Activated naive CD8-positive, alpha-beta T cell treated with anti-CD3 and anti-CD28 coated beads for 36 hours (primary cell): ENCODE measurements around the gene FOXL2NB. TPM values are rescaled to one million over a fixed set of nuclear protein-coding genes. Genes with fewer than 3 reads are reported as not detected.
A peak's percentile ranks its signal among the peaks of the same experiment; 100 is the strongest.

Experiments
- DNase-seq: peaks from one replicate; pipeline ENCODE4 v3.0.0; 2021
- H3K27ac Mint-ChIP-seq: one replicate; pipeline ENCODE4 v1.8.0; 2022; ENCODE audit warnings: mild to moderate bottlenecking, moderate library complexity, mixed read lengths
- H3K27me3 Mint-ChIP-seq: one replicate; pipeline ENCODE4 v1.8.0; 2022; ENCODE audit warnings: mild to moderate bottlenecking, mixed read lengths
- H3K36me3 Mint-ChIP-seq: one replicate; pipeline ENCODE4 v1.8.0; 2021; ENCODE audit warnings: mild to moderate bottlenecking, mixed read lengths
- H3K4me1 Mint-ChIP-seq: one replicate; pipeline ENCODE4 v1.8.0; 2021; ENCODE audit warnings: mixed read lengths
- H3K4me3 Mint-ChIP-seq: one replicate; pipeline ENCODE4 v1.8.0; 2022; ENCODE audit warnings: mild to moderate bottlenecking, moderate library complexity, mixed read lengths
- H3K9me3 Mint-ChIP-seq: one replicate; pipeline ENCODE4 v1.8.0; 2022; ENCODE audit warnings: mixed read lengths
- total RNA-seq, 2 experiments: library from RNA; stranded (reverse); gene quantifications; one replicate each; pipeline ENCODE4 v1.2.3, GENCODE V29; 2021

The FOXL2NB gene
- total RNA-seq, 2 experiments from 2014 or later = not detected

GRCh38 chr3:138938056-138938876 lies 8.8 kb upstream of the FOXL2NB start:
- H3K4me3 Mint-ChIP-seq = peak overlapping the region; percentile 18
- H3K27me3 Mint-ChIP-seq = peaks cover 98% of the 10 kb centered on the region
- H3K9me3 Mint-ChIP-seq = no peaks in the 10 kb centered on the region
- H3K36me3 Mint-ChIP-seq = no peaks in the 10 kb centered on the region
- H3K27ac Mint-ChIP-seq = no peak overlapping the region
- peak; percentile 22 for DNase-seq
- H3K4me1 Mint-ChIP-seq = peaks cover 25% of the 10 kb centered on the region

GRCh38 chr3:138938877-138939560 lies 8.0 kb upstream of the FOXL2NB start:
- no peaks in the 10 kb centered on the region for H3K36me3 Mint-ChIP-seq
- H3K27me3 Mint-ChIP-seq = peaks cover 98% of the 10 kb centered on the region
- DNase-seq = no peak
- no peak overlapping the region for H3K4me3 Mint-ChIP-seq
- H3K27ac Mint-ChIP-seq = no peak overlapping the region
- H3K9me3 Mint-ChIP-seq = no peaks in the 10 kb centered on the region
- peaks cover 33% of the 10 kb centered on the region for H3K4me1 Mint-ChIP-seq

DNA sequence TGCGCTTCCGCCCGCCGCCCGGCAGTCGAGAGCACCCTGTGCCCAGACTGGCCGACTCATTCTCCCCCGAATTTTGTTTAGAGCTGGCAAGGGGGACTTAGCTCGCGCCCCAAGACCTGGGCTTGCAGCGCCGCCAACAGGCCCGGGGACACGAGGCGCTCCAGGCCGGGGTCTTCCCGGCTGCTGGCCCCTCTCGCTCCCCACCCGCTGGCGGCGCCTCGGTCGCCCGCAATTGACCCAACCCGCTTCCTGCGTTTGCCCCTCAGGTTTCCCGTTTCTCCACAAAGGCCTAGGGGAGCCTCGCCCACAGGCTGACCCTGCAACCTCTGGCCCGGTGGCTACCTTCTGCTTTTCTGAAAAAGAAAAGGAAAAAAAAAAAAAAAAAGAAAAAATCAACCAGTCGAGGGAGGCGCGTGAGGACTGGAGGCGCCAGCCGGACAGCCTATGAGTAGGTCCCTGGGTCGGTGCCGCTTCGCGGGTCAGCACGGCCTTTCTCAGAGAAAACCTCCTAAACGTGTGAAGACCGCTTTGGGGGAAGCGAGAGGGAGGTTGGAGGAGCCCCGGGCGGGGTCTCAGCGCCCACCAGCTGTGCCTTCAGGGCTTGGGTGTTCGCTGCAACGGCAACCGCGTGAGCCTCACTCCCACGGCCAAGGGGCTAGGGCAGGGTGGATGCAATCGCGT lies 7.3 kb upstream of the FOXL2NB start:
- no peaks in the 10 kb centered on the region for H3K9me3 Mint-ChIP-seq
- H3K4me1 Mint-ChIP-seq = peaks cover 38% of the 10 kb centered on the region
- no peaks in the 10 kb centered on the region for H3K36me3 Mint-ChIP-seq
- H3K27me3 Mint-ChIP-seq = peaks cover 99% of the 10 kb centered on the region
- no peak overlapping the region for H3K27ac Mint-ChIP-seq
- DNase-seq = peak; percentile 17
- no peak overlapping the region for H3K4me3 Mint-ChIP-seq

GRCh38 chr3:138940446-138940845 lies 6.6 kb upstream of the FOXL2NB start:
- Mint-ChIP-seq H3K4me3 (no peak overlapping the region), H3K9me3 (no peaks in the 10 kb centered on the region), H3K4me1 (peaks cover 44% of the 10 kb centered on the region), H3K27me3 (peaks cover 99% of the 10 kb centered on the region), H3K27ac (no peak overlapping the region), H3K36me3 (no peaks in the 10 kb centered on the region)
- no peak for DNase-seq

- DNase-seq = peak; percentile 39
- Mint-ChIP-seq H3K27ac (no peak overlapping the region), H3K4me1 (peaks cover 41% of the 10 kb centered on the region), H3K27me3 (peaks cover 95% of the 10 kb centered on the region), H3K4me3 (no peak overlapping the region), H3K36me3 (no peaks in the 10 kb centered on the region), H3K9me3 (no peaks in the 10 kb centered on the region)
These were observed 5.6 kb upstream of the FOXL2NB start for GRCh38 chr3:138941259-138941885.

DNA sequence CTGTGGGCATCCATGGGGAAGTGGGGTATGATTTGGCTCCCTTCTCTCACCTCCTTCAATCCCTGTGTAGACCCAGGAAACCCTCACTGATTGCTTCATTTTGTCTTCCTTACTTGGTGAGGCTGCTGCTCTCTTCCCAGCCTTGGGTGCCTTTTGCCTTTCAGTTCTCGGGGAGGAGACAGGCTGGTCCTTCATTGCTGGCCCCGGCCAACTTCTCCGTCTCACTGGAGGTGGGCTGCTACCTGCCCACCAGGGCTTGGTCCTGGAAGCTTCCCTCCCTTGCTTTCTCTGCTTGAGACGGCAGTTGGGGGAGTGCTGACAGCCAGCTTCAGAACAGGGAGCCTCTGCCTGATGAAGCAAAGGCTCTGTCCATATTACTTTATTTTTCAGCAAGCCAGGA lies 4.7 kb upstream of the FOXL2NB start:
- Mint-ChIP-seq H3K4me1 (peaks cover 38% of the 10 kb centered on the region), H3K27me3 (peaks cover 95% of the 10 kb centered on the region), H3K27ac (no peak overlapping the region), H3K9me3 (no peaks in the 10 kb centered on the region), H3K4me3 (no peak overlapping the region), H3K36me3 (no peaks in the 10 kb centered on the region)
- DNase-seq = no peak

DNA sequence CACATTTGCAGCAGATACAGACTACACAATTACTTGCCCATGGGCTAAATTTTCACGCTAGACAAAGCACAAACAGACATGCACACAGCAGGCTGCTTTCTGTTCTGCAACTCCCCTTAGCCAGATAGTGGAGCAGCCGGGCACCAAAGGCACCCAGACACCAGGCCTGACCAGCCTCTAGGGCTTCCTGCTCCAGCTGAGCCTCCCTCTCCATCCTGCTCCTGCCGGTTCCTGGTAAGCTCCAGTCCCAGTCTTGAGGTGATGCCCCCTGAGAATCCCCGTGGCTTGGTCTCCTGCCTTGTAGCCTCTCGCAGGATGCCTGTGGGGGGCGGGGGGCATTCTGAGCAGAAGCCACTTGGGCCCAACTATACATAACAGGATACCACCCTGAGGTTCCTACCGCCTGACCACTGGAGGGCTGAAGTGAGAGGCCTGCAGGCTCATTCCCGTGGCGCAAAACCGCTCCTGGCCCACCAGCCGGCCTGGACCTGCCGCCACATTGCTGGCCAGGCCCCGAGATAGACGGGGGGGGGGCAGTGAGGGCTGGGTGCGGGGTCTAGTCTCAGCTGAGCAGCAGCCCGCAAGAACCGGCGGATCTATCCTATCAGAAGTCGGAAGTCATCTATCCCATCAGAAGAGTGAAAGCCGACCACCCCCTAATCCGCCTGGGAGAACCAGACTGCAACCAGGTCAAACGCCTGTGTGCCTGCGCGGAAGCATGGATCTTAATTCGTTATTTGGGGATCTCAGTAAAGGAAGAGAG lies 4.0 kb upstream of the FOXL2NB start:
- no peaks in the 10 kb centered on the region for H3K36me3 Mint-ChIP-seq
- H3K4me3 Mint-ChIP-seq = no peak overlapping the region
- H3K4me1 Mint-ChIP-seq = peaks cover 35% of the 10 kb centered on the region
- no peaks in the 10 kb centered on the region for H3K9me3 Mint-ChIP-seq
- H3K27ac Mint-ChIP-seq = no peak overlapping the region
- peaks cover 95% of the 10 kb centered on the region for H3K27me3 Mint-ChIP-seq
- no peak for DNase-seq

GRCh38 chr3:138943724-138944653 lies 3.0 kb upstream of the FOXL2NB start:
- Mint-ChIP-seq H3K9me3 (no peaks in the 10 kb centered on the region), H3K27ac (peak overlapping the region; percentile 45), H3K27me3 (peaks cover 95% of the 10 kb centered on the region), H3K4me1 (peaks cover 29% of the 10 kb centered on the region), H3K36me3 (no peaks in the 10 kb centered on the region), H3K4me3 (peak overlapping the region; percentile 32)
- DNase-seq = no peak

GRCh38 chr3:138944654-138944928 lies 2.4 kb upstream of the FOXL2NB start:
- H3K4me3 Mint-ChIP-seq = peak overlapping the region; percentile 82
- peaks cover 95% of the 10 kb centered on the region for H3K27me3 Mint-ChIP-seq
- no peak overlapping the region for H3K27ac Mint-ChIP-seq
- no peaks in the 10 kb centered on the region for H3K9me3 Mint-ChIP-seq
- H3K36me3 Mint-ChIP-seq = no peaks in the 10 kb centered on the region
- DNase-seq = no peak
- H3K4me1 Mint-ChIP-seq = peaks cover 32% of the 10 kb centered on the region

GRCh38 chr3:138944929-138945708 lies 1.9 kb upstream of the FOXL2NB start:
- Mint-ChIP-seq H3K27me3 (peaks cover 92% of the 10 kb centered on the region), H3K9me3 (no peaks in the 10 kb centered on the region), H3K27ac (peak overlapping the region; percentile 56), H3K36me3 (no peaks in the 10 kb centered on the region), H3K4me3 (peak overlapping the region; percentile 82), H3K4me1 (peaks cover 32% of the 10 kb centered on the region)
- peak; percentile 44 for DNase-seq

GRCh38 chr3:138945709-138946662 lies 1.0 kb upstream of the FOXL2NB start:
- no peaks in the 10 kb centered on the region for H3K9me3 Mint-ChIP-seq
- H3K36me3 Mint-ChIP-seq = no peaks in the 10 kb centered on the region
- DNase-seq = peak; percentile 33
- H3K27ac Mint-ChIP-seq = no peak overlapping the region
- H3K27me3 Mint-ChIP-seq = peaks cover 92% of the 10 kb centered on the region
- peaks cover 36% of the 10 kb centered on the region for H3K4me1 Mint-ChIP-seq
- peak overlapping the region; percentile 48 for H3K4me3 Mint-ChIP-seq

GRCh38 chr3:138947495-138948121 lies 591 bp downstream of the FOXL2NB start:
- Mint-ChIP-seq H3K27ac (no peak overlapping the region), H3K9me3 (no peaks in the 10 kb centered on the region), H3K4me1 (peaks cover 36% of the 10 kb centered on the region), H3K27me3 (peaks cover 89% of the 10 kb centered on the region), H3K36me3 (no peaks in the 10 kb centered on the region), H3K4me3 (no peak overlapping the region)
- DNase-seq = no peak
